Trophoblast cell (in vitro differentiated cells and primary cell): ENCODE measurements around the gene PNLIPRP1. TPM values are rescaled to one million over a fixed set of nuclear protein-coding genes. Genes with fewer than 3 reads are reported as not detected.

Experiments
- DNase-seq, 2 donors: peaks; one replicate each; pipeline ENCODE4 v3.0.0-alpha.2; 2016
- H2AFZ ChIP-seq: 2 replicates; pipeline ENCODE4 v1.6.1; 2013; ENCODE audit warnings: low read length, moderate library complexity, mild to moderate bottlenecking; ENCODE audit not compliant: insufficient read depth, poor library complexity
- H2AK5ac ChIP-seq: 2 replicates; pipeline ENCODE4 v1.6.1; 2013; ENCODE audit warnings: mild to moderate bottlenecking, low read length
- H2BK120ac ChIP-seq: 2 replicates; pipeline ENCODE4 v1.6.1; 2013; ENCODE audit warnings: low read length, mild to moderate bottlenecking, moderate library complexity; ENCODE audit not compliant: insufficient read depth, poor library complexity
- H2BK12ac ChIP-seq: 2 replicates; pipeline ENCODE4 v1.6.1; 2013; ENCODE audit warnings: mild to moderate bottlenecking, low read length, moderate library complexity
- H2BK5ac ChIP-seq: 2 replicates; pipeline ENCODE4 v1.6.1; 2013; ENCODE audit warnings: low read length, low read depth, moderate library complexity, mild to moderate bottlenecking; ENCODE audit not compliant: poor library complexity
- H3K14ac ChIP-seq: 2 replicates; pipeline ENCODE4 v1.6.1; 2013; ENCODE audit warnings: mild to moderate bottlenecking, low read length
- H3K18ac ChIP-seq: 2 replicates; pipeline ENCODE4 v1.6.1; 2013; ENCODE audit warnings: mild to moderate bottlenecking, low read length
- H3K23ac ChIP-seq: 2 replicates; pipeline ENCODE4 v1.6.1; 2013; ENCODE audit warnings: low read length
- H3K27ac ChIP-seq: 2 replicates; pipeline ENCODE4 v1.5.1; 2013; ENCODE audit warnings: low read depth, mild to moderate bottlenecking, inconsistent platforms, low read length, moderate library complexity
- H3K27me3 ChIP-seq: 2 replicates; pipeline ENCODE4 v1.6.1; 2013; ENCODE audit warnings: inconsistent platforms, mild to moderate bottlenecking, low read length, moderate library complexity; ENCODE audit not compliant: insufficient read depth
- H3K36me3 ChIP-seq, 2 experiments: 1 replicate in 1 of 2; 2 replicates in 1 of 2; pipeline ENCODE4 v1.6.1; 2013; ENCODE audit warnings: low read length in 2 of 2, mild to moderate bottlenecking in 2 of 2, moderate library complexity in 1 of 2; ENCODE audit not compliant: insufficient read depth in 2 of 2, control insufficient read depth in 1 of 2
- H3K4ac ChIP-seq: 2 replicates; pipeline ENCODE4 v1.6.1; 2013; ENCODE audit warnings: low read depth, mild to moderate bottlenecking, low read length, moderate library complexity
- H3K4me1 ChIP-seq, 2 experiments: 1 replicate in 1 of 2; 2 replicates in 1 of 2; pipeline ENCODE4 v1.6.1; 2013; ENCODE audit warnings: low read length in 2 of 2, mild to moderate bottlenecking in 2 of 2, moderate library complexity in 1 of 2; ENCODE audit not compliant: insufficient read depth in 2 of 2, control insufficient read depth in 1 of 2
- H3K4me2 ChIP-seq: 2 replicates; pipeline ENCODE4 v1.6.1; 2013; ENCODE audit warnings: inconsistent platforms, mild to moderate bottlenecking, low read length, moderate library complexity
- H3K4me3 ChIP-seq: 2 replicates; pipeline ENCODE4 v1.5.1; 2013; ENCODE audit warnings: mild to moderate bottlenecking, low read depth, low read length, inconsistent platforms
- H3K79me1 ChIP-seq: one replicate; pipeline ENCODE4 v1.6.1; 2013; ENCODE audit warnings: low read length
- H3K79me2 ChIP-seq: 2 replicates; pipeline ENCODE4 v1.6.1; 2013; ENCODE audit warnings: low read length, mild to moderate bottlenecking; ENCODE audit not compliant: control insufficient read depth, insufficient read depth, poor library complexity
- H3K9ac ChIP-seq: 2 replicates; pipeline ENCODE4 v1.6.1; 2013; ENCODE audit warnings: mild to moderate bottlenecking, low read length
- H3K9me3 ChIP-seq: 2 replicates; pipeline ENCODE4 v1.6.1; 2013; ENCODE audit warnings: low read depth, mild to moderate bottlenecking, control low read depth, inconsistent platforms, low read length; ENCODE audit not compliant: insufficient read depth
- H4K12ac ChIP-seq: 2 replicates; pipeline ENCODE4 v1.6.1; 2013; ENCODE audit warnings: low read depth, mild to moderate bottlenecking, low read length, moderate library complexity
- H4K8ac ChIP-seq: 2 replicates; pipeline ENCODE4 v1.6.1; 2013; ENCODE audit warnings: low read depth, mild to moderate bottlenecking, low read length, moderate library complexity
- H4K91ac ChIP-seq: one replicate; pipeline ENCODE4 v1.6.1; 2013; ENCODE audit warnings: low read depth, mild to moderate bottlenecking, low read length, moderate library complexity
- WGBS: extraction: QIAGEN DNeasy Blood & Tissue Kit; methylation state at CpG from one replicate; pipeline ENCODE4 v1.1.7; 2013; ENCODE audit warnings: missing lambda C conversion rate; ENCODE audit not compliant: insufficient read length, insufficient coverage; ENCODE audit errors: extremely low coverage; 5-methylcytosine and 5-hydroxymethylcytosine counted together
- polyA plus RNA-seq: library from polyadenylated mRNA; stranded (reverse); fragments of 200-250 nt; gene quantifications from 2 replicates; pipeline ENCODE4 v1.2.3, GENCODE V29; 2013

PNLIPRP1 gene
- polyA plus RNA-seq: not detected in 2 replicates

DNA sequence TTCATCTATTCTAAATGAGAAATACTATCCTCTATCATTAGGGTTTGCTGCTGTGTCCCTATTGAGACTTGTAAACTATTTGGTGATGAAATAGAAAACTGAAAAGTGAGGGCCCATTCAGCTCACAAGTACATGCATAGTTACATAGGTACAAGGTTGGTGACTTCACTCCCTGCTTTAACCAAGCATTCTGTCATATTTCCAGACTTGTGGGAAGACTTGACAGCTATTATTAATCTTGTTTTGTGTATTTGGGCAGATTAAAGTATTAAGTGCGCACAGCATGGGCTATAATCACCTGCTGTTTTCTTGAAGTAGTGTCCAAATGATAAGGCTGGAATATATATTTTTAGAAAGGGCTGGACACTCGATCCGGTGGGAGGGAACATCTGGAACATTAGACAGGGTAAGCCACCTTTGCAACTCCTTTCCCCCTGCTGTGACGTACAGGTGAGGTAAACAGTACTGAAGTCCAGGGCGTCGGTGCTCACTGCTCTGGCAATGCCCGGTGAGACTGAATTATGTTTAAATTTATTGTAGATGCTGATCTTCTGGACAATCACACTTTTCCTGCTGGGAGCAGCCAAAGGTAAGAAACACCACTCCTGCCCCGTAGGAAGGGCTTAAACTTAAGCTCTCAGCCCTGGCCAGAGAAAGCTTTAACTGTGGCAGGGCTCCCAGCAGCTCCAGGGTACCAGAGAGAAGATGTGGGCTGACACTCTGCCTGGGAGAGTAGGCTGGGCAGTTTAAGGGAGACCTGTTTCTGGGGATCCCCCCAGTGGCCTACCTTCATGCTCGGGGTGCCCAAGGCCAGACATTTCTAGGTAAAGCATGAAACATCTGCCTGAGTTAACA lies at the start of gene PNLIPRP1:
TSS of gene PNLIPRP1 (plus strand) at position 370 of the 855 bp plus-strand sequence. CDS start at position 541, 171 bp downstream.
- Histone ChIP-seq H3K4me2 (no peak within 1 kb of the TSS), H4K8ac (no peak within 1 kb of the TSS), H3K36me3 (no peaks in the 10 kb centered on the region), H3K18ac (no peak within 1 kb of the TSS), H2BK12ac (no peak within 1 kb of the TSS), H4K12ac (no peak within 1 kb of the TSS), H2BK5ac (no peak within 1 kb of the TSS), H3K27ac (no peak within 1 kb of the TSS), H3K4ac (no peak within 1 kb of the TSS), H3K9ac (no peak within 1 kb of the TSS), H3K4me3 (no peak within 1 kb of the TSS), H2BK120ac (no peak within 1 kb of the TSS), H4K91ac (no peak within 1 kb of the TSS), H3K23ac (no peak within 1 kb of the TSS), H3K27me3 (no peaks in the 10 kb centered on the region), H2AK5ac (no peak within 1 kb of the TSS), H3K79me1 (no peaks in the 10 kb centered on the region), H2AFZ (no peak within 1 kb of the TSS), H3K79me2 (no peaks in the 10 kb centered on the region), H3K4me1 (no peaks in the 10 kb centered on the region), H3K9me3 (peaks cover 2% of the 10 kb centered on the region), H3K14ac (no peak within 1 kb of the TSS)
- DNase-seq: no peak
- WGBS: no CpG with 5 or more reads among the region's 9 CpGs

DNA sequence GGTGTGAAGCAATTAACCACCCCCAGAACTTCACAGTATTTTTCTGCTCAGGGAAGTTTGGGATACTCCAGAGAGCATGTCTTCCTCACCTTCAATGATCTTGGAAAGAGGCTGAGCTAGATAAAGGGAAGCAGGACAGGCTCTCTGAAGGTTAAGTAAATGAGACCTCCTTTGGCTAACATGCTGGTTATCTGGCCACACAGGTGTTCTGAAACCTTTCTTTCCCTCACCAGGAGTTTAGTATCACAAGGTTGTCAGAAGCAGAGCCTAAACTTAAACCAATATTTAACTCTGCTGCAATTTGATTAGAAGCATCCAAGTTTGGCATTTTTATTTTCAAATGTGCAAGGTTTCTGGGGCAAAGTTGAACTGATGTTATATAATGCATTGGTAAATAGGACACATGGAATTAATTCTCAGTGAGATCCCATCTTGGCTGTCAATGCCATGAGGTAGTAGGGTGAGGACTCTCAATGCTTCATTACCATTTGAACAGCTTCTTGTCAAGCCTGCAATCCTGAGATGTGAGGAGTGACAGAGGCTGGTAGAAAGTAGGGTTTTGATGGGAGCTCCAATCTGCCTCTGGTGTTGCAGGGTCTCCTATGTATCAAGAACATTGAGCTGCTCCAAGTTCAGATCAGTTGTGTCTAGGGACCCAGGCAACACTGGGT lies 48.6 kb upstream of the PNLIPRP1 start:
- Histone ChIP-seq H3K4ac (no peak overlapping the region), H4K8ac (no peak overlapping the region), H2AFZ (no peak overlapping the region), H3K27me3 (no peaks in the 10 kb centered on the region), H3K36me3 (peaks cover 0 to 1% of the 10 kb centered on the region in 2 experiments), H4K91ac (no peak overlapping the region), H3K4me1 (no peaks in the 10 kb centered on the region), H3K27ac (no peak overlapping the region), H3K4me3 (no peak overlapping the region), H3K9me3 (no peaks in the 10 kb centered on the region), H2BK120ac (no peak overlapping the region), H3K79me1 (no peaks in the 10 kb centered on the region), H3K9ac (no peak overlapping the region), H2BK12ac (no peak overlapping the region), H3K18ac (no peak overlapping the region), H2BK5ac (no peak overlapping the region), H3K79me2 (no peaks in the 10 kb centered on the region), H3K23ac (no peak overlapping the region), H3K4me2 (no peak overlapping the region), H3K14ac (no peak overlapping the region), H2AK5ac (no peak overlapping the region), H4K12ac (no peak overlapping the region)
- DNase-seq: no peak

DNA sequence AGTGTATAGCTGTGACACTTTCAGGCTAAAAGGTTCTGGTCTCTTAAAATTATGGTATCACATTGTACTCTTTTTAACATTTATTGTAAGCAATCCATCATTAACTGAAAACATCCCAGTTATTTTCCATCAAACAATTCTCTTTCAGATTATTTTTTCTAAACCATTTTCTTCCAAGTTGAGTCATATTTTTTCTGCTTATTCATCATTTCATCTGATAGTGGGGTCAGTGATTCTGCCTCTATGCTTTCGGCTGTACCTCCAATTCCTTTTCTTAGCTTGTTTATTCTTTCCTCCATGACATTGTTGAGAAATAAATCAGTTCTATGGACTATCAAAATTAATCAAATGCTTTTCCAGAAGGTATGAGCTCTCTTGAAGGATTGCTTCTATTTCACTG lies 45.6 kb upstream of the PNLIPRP1 start:
- Histone ChIP-seq H3K4me3 (no peak overlapping the region), H2BK5ac (no peak overlapping the region), H3K4ac (no peak overlapping the region), H3K4me2 (no peak overlapping the region), H4K12ac (no peak overlapping the region), H3K79me2 (no peaks in the 10 kb centered on the region), H4K91ac (no peak overlapping the region), H2BK120ac (no peak overlapping the region), H3K18ac (no peak overlapping the region), H3K36me3 (peaks cover 0 to 1% of the 10 kb centered on the region in 2 experiments), H3K4me1 (no peaks in the 10 kb centered on the region), H2AK5ac (no peak overlapping the region), H3K9ac (no peak overlapping the region), H3K9me3 (no peaks in the 10 kb centered on the region), H3K27ac (no peak overlapping the region), H4K8ac (no peak overlapping the region), H3K14ac (no peak overlapping the region), H2BK12ac (no peak overlapping the region), H3K27me3 (no peaks in the 10 kb centered on the region), H3K23ac (no peak overlapping the region), H3K79me1 (no peaks in the 10 kb centered on the region), H2AFZ (no peak overlapping the region)
- no peak for DNase-seq
- WGBS: no CpG with 5 or more reads among the region's 1 CpG

DNA sequence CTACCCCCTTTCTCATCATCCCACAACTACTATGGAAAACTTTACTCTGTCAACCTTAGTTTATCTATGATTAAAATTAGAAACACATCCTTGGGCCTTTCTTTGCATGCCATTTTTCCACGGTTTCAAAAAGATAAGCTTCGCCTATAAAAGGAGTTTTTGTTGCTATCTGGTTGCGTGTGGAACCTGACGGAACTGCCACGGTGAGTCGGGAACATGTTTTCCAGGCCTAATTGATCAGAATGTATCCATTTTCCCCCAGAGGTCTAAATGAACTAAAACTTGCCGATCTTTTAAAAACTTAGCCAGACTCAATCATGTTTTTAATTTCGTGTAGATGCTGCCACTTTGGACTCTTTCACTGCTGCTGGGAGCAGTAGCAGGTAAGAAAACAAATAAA lies 45.0 kb upstream of the PNLIPRP1 start, which contains the start of gene PNLIP:
TSS of gene PNLIP (plus strand) at position 176 of the 400 bp plus-strand sequence. CDS start at position 338, 162 bp downstream.
- no peak within 1 kb of the TSS for H4K91ac ChIP-seq
- no peak within 1 kb of the TSS for H3K27ac ChIP-seq
- H4K8ac ChIP-seq: no peak within 1 kb of the TSS
- H3K14ac ChIP-seq: no peak within 1 kb of the TSS
- no peaks in the 10 kb centered on the region for H3K9me3 ChIP-seq
- H3K23ac ChIP-seq: no peak within 1 kb of the TSS
- no peak within 1 kb of the TSS for H2BK120ac ChIP-seq
- WGBS: no CpG with 5 or more reads among the region's 8 CpGs
- H3K79me2 ChIP-seq: no peaks in the 10 kb centered on the region
- H2AFZ ChIP-seq: no peak within 1 kb of the TSS
- DNase-seq: no peak
- H3K4me2 ChIP-seq: no peak within 1 kb of the TSS
- H3K4me1 ChIP-seq: no peaks in the 10 kb centered on the region
- H3K36me3 ChIP-seq: peaks cover 0 to 1% of the 10 kb centered on the region in 2 experiments
- no peak within 1 kb of the TSS for H3K9ac ChIP-seq
- no peaks in the 10 kb centered on the region for H3K27me3 ChIP-seq
- no peak within 1 kb of the TSS for H3K4me3 ChIP-seq
- no peak within 1 kb of the TSS for H2BK5ac ChIP-seq
- H3K18ac ChIP-seq: no peak within 1 kb of the TSS
- H2BK12ac ChIP-seq: no peak within 1 kb of the TSS
- no peak within 1 kb of the TSS for H4K12ac ChIP-seq
- H2AK5ac ChIP-seq: no peak within 1 kb of the TSS
- no peaks in the 10 kb centered on the region for H3K79me1 ChIP-seq
- H3K4ac ChIP-seq: no peak within 1 kb of the TSS
